Ishikawa (cell line): ENCODE results near the gene HERC2.

Experiments
- CEBPB ChIP-seq: IDR thresholded peaks from 2 replicates; pipeline ENCODE4 v1.6.1; 2012
- CREB1 ChIP-seq: IDR thresholded peaks from 2 replicates; pipeline ENCODE4 v1.6.1; 2012; ENCODE audit warnings: low read depth
- EGR1 ChIP-seq: IDR thresholded peaks from 2 replicates; pipeline ENCODE4 v1.6.1; 2012
- EP300 ChIP-seq: IDR thresholded peaks from 2 replicates; pipeline ENCODE4 v1.6.1; 2012; ENCODE audit warnings: borderline replicate concordance
- FOXM1 ChIP-seq: IDR thresholded peaks from 2 replicates; pipeline ENCODE4 v1.6.1; 2012; ENCODE audit warnings: low read depth, borderline replicate concordance
- MAX ChIP-seq: IDR thresholded peaks from 2 replicates; pipeline ENCODE4 v1.6.1; 2012
- NFIC ChIP-seq: IDR thresholded peaks from 2 replicates; pipeline ENCODE4 v1.6.1; 2012
- RAD21 ChIP-seq: IDR thresholded peaks from 2 replicates; pipeline ENCODE4 v1.6.1; 2012; ENCODE audit warnings: low read depth
- REST ChIP-seq: IDR thresholded peaks from 2 replicates; pipeline ENCODE4 v1.6.1; 2012; ENCODE audit warnings: low read depth, mild to moderate bottlenecking
- TAF1 ChIP-seq: IDR thresholded peaks from 2 replicates; pipeline ENCODE4 v1.6.1; 2012; ENCODE audit warnings: low read depth, mild to moderate bottlenecking
- TEAD4 ChIP-seq: IDR thresholded peaks from 2 replicates; pipeline ENCODE4 v1.6.1; 2012
- USF1 ChIP-seq: IDR thresholded peaks from 2 replicates; pipeline ENCODE4 v1.6.1; 2012
- YY1 ChIP-seq: IDR thresholded peaks from 2 replicates; pipeline ENCODE4 v1.6.1; 2012; ENCODE audit warnings: low read depth
- ZBTB7A ChIP-seq: IDR thresholded peaks from 2 replicates; pipeline ENCODE4 v1.6.1; 2012; ENCODE audit warnings: low read depth

GRCh38 chr15:28081594-28081993, 240.4 kb downstream of the HERC2 start:
- TF ChIP-seq REST = no peak
- TF ChIP-seq MAX = no peak
- TF ChIP-seq FOXM1 = no peak
- no peak for TF ChIP-seq EP300
- TF ChIP-seq RAD21 = no peak
- no peak for TF ChIP-seq USF1
- no peak for TF ChIP-seq CEBPB
- no peak for TF ChIP-seq YY1
- no peak for TF ChIP-seq CREB1
- TF ChIP-seq NFIC = no peak
- no peak for TF ChIP-seq ZBTB7A
- no peak for TF ChIP-seq TEAD4
- TF ChIP-seq EGR1 = no peak
- no peak for TF ChIP-seq TAF1
